ENCODE data around the gene CCDC197.

DNA sequence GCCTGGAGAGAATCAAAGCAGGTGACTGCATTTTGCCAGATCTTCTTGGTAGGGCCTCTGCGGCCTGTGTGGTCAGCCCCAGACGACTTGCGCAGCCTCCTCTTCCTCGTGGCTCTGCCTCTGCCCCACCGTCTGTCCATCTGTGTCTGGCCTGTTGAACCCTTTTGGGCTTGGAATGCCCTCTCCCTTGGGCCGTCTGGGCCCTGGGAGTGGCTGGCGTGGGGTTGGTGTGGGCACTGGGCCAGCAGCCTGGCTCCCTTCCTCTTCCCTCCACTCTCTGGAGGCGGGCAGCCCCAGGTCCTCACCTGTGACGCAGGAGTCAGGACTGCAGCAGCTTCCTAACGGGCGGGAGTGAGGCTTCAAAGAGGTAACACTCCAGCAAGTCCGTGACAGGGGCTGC, 9.7 kb upstream of the CCDC197 start:
- TF ChIP-seq, protein P1, sequence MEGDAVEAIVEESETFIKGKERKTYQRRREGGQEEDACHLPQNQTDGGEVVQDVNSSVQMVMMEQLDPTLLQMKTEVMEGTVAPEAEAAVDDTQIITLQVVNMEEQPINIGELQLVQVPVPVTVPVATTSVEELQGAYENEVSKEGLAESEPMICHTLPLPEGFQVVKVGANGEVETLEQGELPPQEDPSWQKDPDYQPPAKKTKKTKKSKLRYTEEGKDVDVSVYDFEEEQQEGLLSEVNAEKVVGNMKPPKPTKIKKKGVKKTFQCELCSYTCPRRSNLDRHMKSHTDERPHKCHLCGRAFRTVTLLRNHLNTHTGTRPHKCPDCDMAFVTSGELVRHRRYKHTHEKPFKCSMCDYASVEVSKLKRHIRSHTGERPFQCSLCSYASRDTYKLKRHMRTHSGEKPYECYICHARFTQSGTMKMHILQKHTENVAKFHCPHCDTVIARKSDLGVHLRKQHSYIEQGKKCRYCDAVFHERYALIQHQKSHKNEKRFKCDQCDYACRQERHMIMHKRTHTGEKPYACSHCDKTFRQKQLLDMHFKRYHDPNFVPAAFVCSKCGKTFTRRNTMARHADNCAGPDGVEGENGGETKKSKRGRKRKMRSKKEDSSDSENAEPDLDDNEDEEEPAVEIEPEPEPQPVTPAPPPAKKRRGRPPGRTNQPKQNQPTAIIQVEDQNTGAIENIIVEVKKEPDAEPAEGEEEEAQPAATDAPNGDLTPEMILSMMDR (IDR thresholded peaks at IDR 0.05): no peak
- no peak for TF ChIP-seq POLR2A (IDR thresholded peaks at IDR 0.05)

Measured in testis (tissue), 2 donors.